Type B pancreatic cell (in vitro differentiated cells): ENCODE data around the gene AUH. TPM values are rescaled to one million over a fixed set of nuclear protein-coding genes. Genes with fewer than 3 reads are reported as not detected.

ENCODE experiments used
- DNase-seq: peaks from one replicate; pipeline ENCODE4 v3.0.0; 2021; ENCODE audit warnings: mixed read lengths; ENCODE audit not compliant: unreplicated experiment; ENCODE audit errors: extremely low spot score
- H3K27ac Mint-ChIP-seq: 2 replicates; pipeline ENCODE4 v1.8.0; 2021; ENCODE audit warnings: mild to moderate bottlenecking, mixed read lengths
- H3K27me3 Mint-ChIP-seq: 2 replicates; pipeline ENCODE4 v1.8.0; 2021; ENCODE audit warnings: mixed read lengths
- H3K36me3 Mint-ChIP-seq: 2 replicates; pipeline ENCODE4 v1.8.0; 2021; ENCODE audit warnings: mixed read lengths
- H3K4me1 Mint-ChIP-seq: one replicate; pipeline ENCODE4 v1.8.0; 2021; ENCODE audit warnings: mixed read lengths; ENCODE audit not compliant: unreplicated experiment
- H3K4me3 Mint-ChIP-seq: 2 replicates; pipeline ENCODE4 v1.8.0; 2021; ENCODE audit warnings: mild to moderate bottlenecking, mixed read lengths
- H3K9me3 Mint-ChIP-seq: 2 replicates; pipeline ENCODE4 v1.8.0; 2021; ENCODE audit warnings: mixed read lengths
- total RNA-seq: library from RNA; stranded (reverse); gene quantifications from 2 replicates; pipeline ENCODE4 v1.2.1, GENCODE V29; 2021; ENCODE audit warnings: low replicate concordance
- TF ChIP-seq, protein P1 (sequence below): fragments of 200-600 bp; sonication (generic); conservative IDR thresholded peaks from 2 replicates; pipeline ENCODE4 v1.5.0; 2021; ENCODE audit warnings: antibody characterized with exemption, mild to moderate bottlenecking

AUH gene
- total RNA-seq, 1 donor from 2014 or later: 25.0 TPM

DNA sequence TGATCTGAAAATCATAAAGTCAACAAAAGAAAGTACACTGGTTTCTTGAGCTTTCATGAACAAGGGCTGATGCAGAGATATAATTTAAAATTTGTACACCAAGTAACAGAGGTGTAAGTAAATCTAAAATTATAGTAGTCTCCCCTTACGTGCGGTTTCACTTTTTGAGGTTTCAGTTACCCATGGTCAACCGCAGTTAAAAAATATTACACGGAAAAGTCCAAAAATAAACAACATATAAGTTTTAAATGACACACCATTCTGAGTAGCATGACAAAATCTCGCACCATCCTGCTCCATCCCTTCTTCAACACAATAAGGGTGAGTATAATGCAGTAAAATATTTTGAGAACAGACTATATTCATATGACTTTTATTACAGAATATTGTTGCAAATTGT is 54.4 kb downstream of the AUH start:
- Mint-ChIP-seq H3K4me3 (no peak overlapping the region), H3K27me3 (no peaks in the 10 kb centered on the region), H3K36me3 (peaks cover 37% of the 10 kb centered on the region), H3K9me3 (peaks cover 9% of the 10 kb centered on the region), H3K4me1 (peaks cover 10% of the 10 kb centered on the region), H3K27ac (no peak overlapping the region)
- TF ChIP-seq, protein P1, sequence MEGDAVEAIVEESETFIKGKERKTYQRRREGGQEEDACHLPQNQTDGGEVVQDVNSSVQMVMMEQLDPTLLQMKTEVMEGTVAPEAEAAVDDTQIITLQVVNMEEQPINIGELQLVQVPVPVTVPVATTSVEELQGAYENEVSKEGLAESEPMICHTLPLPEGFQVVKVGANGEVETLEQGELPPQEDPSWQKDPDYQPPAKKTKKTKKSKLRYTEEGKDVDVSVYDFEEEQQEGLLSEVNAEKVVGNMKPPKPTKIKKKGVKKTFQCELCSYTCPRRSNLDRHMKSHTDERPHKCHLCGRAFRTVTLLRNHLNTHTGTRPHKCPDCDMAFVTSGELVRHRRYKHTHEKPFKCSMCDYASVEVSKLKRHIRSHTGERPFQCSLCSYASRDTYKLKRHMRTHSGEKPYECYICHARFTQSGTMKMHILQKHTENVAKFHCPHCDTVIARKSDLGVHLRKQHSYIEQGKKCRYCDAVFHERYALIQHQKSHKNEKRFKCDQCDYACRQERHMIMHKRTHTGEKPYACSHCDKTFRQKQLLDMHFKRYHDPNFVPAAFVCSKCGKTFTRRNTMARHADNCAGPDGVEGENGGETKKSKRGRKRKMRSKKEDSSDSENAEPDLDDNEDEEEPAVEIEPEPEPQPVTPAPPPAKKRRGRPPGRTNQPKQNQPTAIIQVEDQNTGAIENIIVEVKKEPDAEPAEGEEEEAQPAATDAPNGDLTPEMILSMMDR: no peak
- no peak for DNase-seq

DNA sequence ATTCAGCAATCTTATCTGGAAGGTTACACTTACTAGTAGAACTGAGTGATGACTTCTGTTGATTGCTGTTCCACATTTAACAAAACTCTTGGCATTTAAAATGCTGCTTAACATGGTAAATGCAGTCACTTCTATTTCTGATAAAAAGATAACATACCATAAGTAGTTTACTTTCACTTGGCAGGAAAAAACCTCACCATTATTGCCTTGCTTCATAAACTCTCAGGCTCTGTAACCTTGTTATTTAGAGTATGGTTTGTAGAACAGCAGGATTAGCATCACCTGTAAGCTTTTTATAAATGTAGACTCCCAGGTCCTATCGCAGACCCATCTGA is 55.5 kb downstream of the AUH start:
- Mint-ChIP-seq H3K4me1 (peaks cover 10% of the 10 kb centered on the region), H3K36me3 (peaks cover 37% of the 10 kb centered on the region), H3K27me3 (no peaks in the 10 kb centered on the region), H3K4me3 (no peak overlapping the region), H3K27ac (no peak overlapping the region), H3K9me3 (peaks cover 9% of the 10 kb centered on the region)
- TF ChIP-seq, protein P1: no peak
- DNase-seq: no peak

DNA sequence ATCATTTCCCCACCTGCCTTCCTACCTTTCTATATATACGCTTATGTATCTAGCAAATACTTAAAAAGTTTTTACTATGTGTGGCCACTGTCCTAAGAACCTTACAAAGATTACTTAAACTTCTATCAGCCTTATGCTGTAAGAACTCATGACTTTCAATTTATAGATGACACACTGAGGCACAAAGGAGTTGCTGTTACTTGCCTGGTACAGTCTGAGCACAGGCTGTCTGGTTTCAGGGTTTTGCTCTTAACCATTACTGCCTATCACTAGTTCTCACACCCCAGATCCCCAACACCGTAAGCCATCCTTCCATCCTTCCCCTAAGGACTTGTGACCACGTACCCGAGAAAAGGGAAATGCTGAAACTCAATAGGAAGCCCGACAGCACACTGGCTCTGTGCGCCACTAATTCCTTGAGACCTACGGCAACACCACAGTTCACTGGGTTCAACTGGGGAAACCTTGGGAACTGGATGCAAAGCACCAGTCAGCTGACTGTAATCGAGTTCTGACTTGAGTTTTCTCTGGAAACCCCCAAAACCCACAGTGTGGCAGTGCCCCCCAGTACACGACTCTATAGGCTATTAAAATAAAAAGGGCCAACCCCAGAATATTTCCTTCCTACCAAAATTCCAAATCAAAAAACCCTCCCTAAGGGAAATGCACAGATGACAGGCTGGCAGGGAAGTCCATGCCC is 56.0 kb downstream of the AUH start:
- H3K27ac Mint-ChIP-seq: no peak overlapping the region
- no peak overlapping the region for H3K4me3 Mint-ChIP-seq
- peaks cover 9% of the 10 kb centered on the region for H3K9me3 Mint-ChIP-seq
- H3K4me1 Mint-ChIP-seq: peaks cover 10% of the 10 kb centered on the region
- TF ChIP-seq, protein P1: no peak
- no peaks in the 10 kb centered on the region for H3K27me3 Mint-ChIP-seq
- no peak for DNase-seq
- H3K36me3 Mint-ChIP-seq: peaks cover 36% of the 10 kb centered on the region

DNA sequence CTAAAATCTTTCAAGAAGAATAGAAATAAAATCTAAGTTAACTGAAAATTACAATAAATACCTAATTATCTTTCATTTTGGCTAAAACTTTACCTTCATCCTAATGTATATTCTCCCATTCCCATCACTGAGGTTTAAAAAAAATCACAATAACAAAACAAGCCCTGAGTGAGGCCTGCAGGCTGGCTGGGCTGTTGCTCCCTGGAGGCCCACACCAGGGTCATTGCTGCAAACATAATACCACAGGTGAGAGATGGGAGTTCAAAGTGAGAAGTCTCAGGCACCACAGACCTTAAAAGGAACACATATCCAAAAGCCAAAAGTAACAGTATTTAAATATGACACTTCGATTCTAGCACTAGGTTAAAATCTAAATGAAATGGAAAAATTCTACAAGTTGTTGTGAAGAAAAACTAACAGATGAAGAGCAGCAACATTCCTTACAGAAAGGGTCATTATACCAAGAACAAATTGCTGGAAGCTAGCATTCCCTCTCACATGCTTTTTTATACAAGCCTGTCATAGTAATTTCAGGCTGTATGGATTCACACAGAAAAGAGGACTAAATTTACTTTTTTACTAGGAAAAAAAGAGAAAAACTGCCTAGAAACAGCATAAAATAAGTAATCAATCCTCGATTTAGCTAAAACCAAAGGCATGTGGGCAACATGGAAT is 57.8 kb downstream of the AUH start:
- no peak for DNase-seq

DNA sequence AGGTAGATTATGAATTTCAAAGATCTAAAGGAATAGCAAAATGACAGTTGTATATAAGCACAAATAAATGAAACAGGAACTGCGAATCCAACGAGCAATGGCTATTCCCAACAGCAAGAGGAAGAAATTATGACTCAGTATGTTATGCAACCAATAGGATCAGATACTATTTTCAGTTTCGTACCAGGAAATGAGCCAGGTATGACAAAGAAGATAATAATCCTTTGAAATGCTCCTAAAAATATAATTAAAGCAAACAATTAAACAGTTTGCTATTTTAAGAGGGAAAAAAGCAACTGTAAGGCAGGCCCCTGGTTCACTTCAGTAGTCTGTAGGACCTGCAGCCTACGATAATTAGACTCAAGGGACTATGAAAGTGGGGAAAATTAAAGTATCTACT is 58.9 kb downstream of the AUH start:
- peaks cover 26% of the 10 kb centered on the region for H3K4me1 Mint-ChIP-seq
- H3K9me3 Mint-ChIP-seq: peaks cover 3% of the 10 kb centered on the region
- TF ChIP-seq, protein P1: no peak
- H3K36me3 Mint-ChIP-seq: peaks cover 27% of the 10 kb centered on the region
- DNase-seq: no peak
- no peaks in the 10 kb centered on the region for H3K27me3 Mint-ChIP-seq
- H3K4me3 Mint-ChIP-seq: no peak overlapping the region
- no peak overlapping the region for H3K27ac Mint-ChIP-seq

More for the DNA sequence above, 57.8 kb downstream of the AUH start:
- peaks cover 26% of the 10 kb centered on the region for H3K4me1 Mint-ChIP-seq
- no peaks in the 10 kb centered on the region for H3K27me3 Mint-ChIP-seq
- no peaks in the 10 kb centered on the region for H3K9me3 Mint-ChIP-seq
- no peak overlapping the region for H3K4me3 Mint-ChIP-seq
- TF ChIP-seq, protein P1: no peak
- peaks cover 29% of the 10 kb centered on the region for H3K36me3 Mint-ChIP-seq
- H3K27ac Mint-ChIP-seq: no peak overlapping the region
